Osteoblast (primary cell): Measurements from ENCODE around the gene NCF2. TPM values are rescaled to one million over a fixed set of nuclear protein-coding genes. Genes with fewer than 3 reads are reported as not detected.

Experiments
- DNase-seq: peaks from one replicate; pipeline ENCODE4 v3.0.0; 2011; ENCODE audit warnings: low spot score, mixed read lengths; ENCODE audit not compliant: insufficient read length; ENCODE audit errors: missing footprints
- H2AFZ ChIP-seq: 2 replicates; pipeline ENCODE4 v1.6.0; 2011; ENCODE audit warnings: mild to moderate bottlenecking, low read length
- H3K27ac ChIP-seq: 2 replicates; pipeline ENCODE4 v1.5.1; 2011; ENCODE audit warnings: mild to moderate bottlenecking, low read depth, low read length, moderate library complexity
- H3K27me3 ChIP-seq: 2 replicates; pipeline ENCODE4 v1.6.0; 2012; ENCODE audit warnings: mild to moderate bottlenecking, control low read depth, inconsistent platforms, low read length, moderate library complexity; ENCODE audit not compliant: insufficient read depth
- H3K36me3 ChIP-seq: 2 replicates; pipeline ENCODE4 v1.5.1; 2011; ENCODE audit warnings: mild to moderate bottlenecking, low read length, control low read depth, moderate library complexity; ENCODE audit not compliant: insufficient read depth
- H3K4me1 ChIP-seq: 2 replicates; pipeline ENCODE4 v1.5.1; 2011; ENCODE audit warnings: mild to moderate bottlenecking, low read length, control low read depth, moderate library complexity; ENCODE audit not compliant: insufficient read depth
- H3K4me2 ChIP-seq: 2 replicates; pipeline ENCODE4 v1.6.0; 2011; ENCODE audit warnings: mild to moderate bottlenecking, low read length; ENCODE audit not compliant: insufficient read depth
- H3K4me3 ChIP-seq: fragments of 200-600 bp; sonication (generic); 3 replicates; pipeline ENCODE4 v1.5.1; 2012; ENCODE audit warnings: mild to moderate bottlenecking, low read length, inconsistent platforms; ENCODE audit not compliant: insufficient read depth
- H3K79me2 ChIP-seq: 2 replicates; pipeline ENCODE4 v1.6.0; 2012; ENCODE audit warnings: mild to moderate bottlenecking, low read length, control low read depth, inconsistent platforms; ENCODE audit not compliant: insufficient read depth
- H3K9me3 ChIP-seq: 2 replicates; pipeline ENCODE4 v1.5.1; 2011; ENCODE audit warnings: low read depth, low read length, control low read depth
- H4K20me1 ChIP-seq: 2 replicates; pipeline ENCODE4 v1.6.0; 2012; ENCODE audit warnings: mild to moderate bottlenecking, low read length, control low read depth; ENCODE audit not compliant: insufficient read depth
- total RNA-seq: library from RNA; depleted of rRNA; stranded (reverse); fragments of >200 nt; gene quantifications from 2 replicates; pipeline ENCODE4 v1.2.3, GENCODE V29; 2012
- TF ChIP-seq, protein P1 (sequence below): IDR thresholded peaks from 2 replicates; pipeline ENCODE4 v1.5.1; 2011; ENCODE audit warnings: mild to moderate bottlenecking, low read depth, low read length, moderate library complexity; ENCODE audit errors: extremely low read depth

The NCF2 gene
- total RNA-seq, 1 donor: 2.2 TPM

DNA sequence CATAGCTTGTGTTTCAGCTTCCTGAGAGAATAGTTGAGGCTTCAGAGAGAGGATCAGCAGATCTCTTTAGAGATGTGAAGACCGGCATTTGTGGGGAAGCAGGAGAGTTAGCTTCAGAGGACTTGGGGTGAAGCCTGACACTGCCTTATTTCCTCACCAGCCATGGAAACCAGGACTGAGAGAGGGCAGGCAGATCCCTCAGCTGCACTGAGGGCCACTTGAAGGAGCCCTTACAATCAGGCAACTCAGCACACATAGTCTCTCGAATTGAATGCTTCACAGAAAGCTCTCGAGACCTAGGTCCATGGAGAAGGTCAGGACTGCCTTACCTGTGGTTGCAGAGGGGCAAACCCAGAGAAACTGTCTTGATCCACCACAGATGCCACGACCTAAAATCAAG lies 19.8 kb downstream of the NCF2 start:
- Histone ChIP-seq H3K4me3 (no peak overlapping the region), H3K27me3 (no peaks in the 10 kb centered on the region)
- TF ChIP-seq, protein P1, sequence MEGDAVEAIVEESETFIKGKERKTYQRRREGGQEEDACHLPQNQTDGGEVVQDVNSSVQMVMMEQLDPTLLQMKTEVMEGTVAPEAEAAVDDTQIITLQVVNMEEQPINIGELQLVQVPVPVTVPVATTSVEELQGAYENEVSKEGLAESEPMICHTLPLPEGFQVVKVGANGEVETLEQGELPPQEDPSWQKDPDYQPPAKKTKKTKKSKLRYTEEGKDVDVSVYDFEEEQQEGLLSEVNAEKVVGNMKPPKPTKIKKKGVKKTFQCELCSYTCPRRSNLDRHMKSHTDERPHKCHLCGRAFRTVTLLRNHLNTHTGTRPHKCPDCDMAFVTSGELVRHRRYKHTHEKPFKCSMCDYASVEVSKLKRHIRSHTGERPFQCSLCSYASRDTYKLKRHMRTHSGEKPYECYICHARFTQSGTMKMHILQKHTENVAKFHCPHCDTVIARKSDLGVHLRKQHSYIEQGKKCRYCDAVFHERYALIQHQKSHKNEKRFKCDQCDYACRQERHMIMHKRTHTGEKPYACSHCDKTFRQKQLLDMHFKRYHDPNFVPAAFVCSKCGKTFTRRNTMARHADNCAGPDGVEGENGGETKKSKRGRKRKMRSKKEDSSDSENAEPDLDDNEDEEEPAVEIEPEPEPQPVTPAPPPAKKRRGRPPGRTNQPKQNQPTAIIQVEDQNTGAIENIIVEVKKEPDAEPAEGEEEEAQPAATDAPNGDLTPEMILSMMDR: no peak

DNA sequence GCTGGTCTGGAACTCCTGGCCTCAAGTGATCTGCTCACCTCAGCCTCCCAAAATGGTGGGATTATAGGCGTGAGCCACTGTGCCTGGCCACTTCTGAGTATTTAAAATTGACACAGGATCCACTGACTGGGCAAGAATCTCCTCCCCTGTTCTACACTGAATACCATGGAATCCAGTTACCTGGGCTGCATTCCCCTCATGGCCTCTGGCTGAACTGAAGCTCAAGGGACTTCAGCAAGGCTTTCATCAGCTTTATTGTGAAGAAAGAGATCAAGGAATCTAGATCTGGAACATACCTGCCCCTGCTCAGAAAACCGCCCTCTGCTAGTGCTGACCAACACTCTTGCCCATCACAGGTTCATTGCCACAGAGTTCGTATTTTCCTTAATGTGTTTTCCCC lies 20.5 kb downstream of the NCF2 start:
- H3K9me3 ChIP-seq: no peaks in the 10 kb centered on the region
- H4K20me1 ChIP-seq: no peaks in the 10 kb centered on the region
- H3K4me1 ChIP-seq: peaks cover 21% of the 10 kb centered on the region
- no peak for DNase-seq
- H3K4me3 ChIP-seq: no peak overlapping the region
- TF ChIP-seq, protein P1: no peak
- no peaks in the 10 kb centered on the region for H3K27me3 ChIP-seq
- no peaks in the 10 kb centered on the region for H3K36me3 ChIP-seq
- no peaks in the 10 kb centered on the region for H3K79me2 ChIP-seq
- H3K27ac ChIP-seq: no peak overlapping the region
- H2AFZ ChIP-seq: no peak overlapping the region
- H3K4me2 ChIP-seq: no peak overlapping the region

More for the DNA sequence above, 19.8 kb downstream of the NCF2 start:
- Histone ChIP-seq H3K27ac (no peak overlapping the region), H3K79me2 (no peaks in the 10 kb centered on the region), H4K20me1 (no peaks in the 10 kb centered on the region), H2AFZ (no peak overlapping the region), H3K9me3 (no peaks in the 10 kb centered on the region), H3K4me1 (peaks cover 21% of the 10 kb centered on the region), H3K4me2 (no peak overlapping the region), H3K36me3 (no peaks in the 10 kb centered on the region)
- DNase-seq: no peak

DNA sequence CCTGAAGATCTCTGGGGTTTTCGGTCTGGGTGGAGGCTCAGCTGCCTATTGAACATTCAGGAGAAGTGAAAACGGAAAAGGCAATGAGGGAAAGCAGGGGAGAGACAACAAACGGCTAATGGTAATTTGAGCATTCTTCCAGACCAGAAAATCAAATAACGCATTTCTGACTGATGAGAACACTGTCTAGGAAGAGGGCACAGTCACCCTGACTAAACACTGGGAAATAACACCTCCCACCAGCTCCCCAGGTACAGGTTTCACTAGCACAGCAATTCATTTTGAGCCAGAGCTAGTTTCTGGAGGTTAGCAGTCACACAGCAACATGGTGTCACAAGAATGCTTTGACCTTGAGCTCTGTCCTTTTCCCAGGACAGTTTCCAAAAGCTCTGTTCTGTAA lies 21.1 kb downstream of the NCF2 start:
- Histone ChIP-seq H3K4me1 (peaks cover 21% of the 10 kb centered on the region), H4K20me1 (no peaks in the 10 kb centered on the region), H3K36me3 (no peaks in the 10 kb centered on the region), H3K4me2 (no peak overlapping the region), H3K4me3 (no peak overlapping the region), H3K27me3 (no peaks in the 10 kb centered on the region), H2AFZ (no peak overlapping the region), H3K79me2 (no peaks in the 10 kb centered on the region), H3K9me3 (no peaks in the 10 kb centered on the region), H3K27ac (no peak overlapping the region)
- TF ChIP-seq, protein P1: no peak
- no peak for DNase-seq

DNA sequence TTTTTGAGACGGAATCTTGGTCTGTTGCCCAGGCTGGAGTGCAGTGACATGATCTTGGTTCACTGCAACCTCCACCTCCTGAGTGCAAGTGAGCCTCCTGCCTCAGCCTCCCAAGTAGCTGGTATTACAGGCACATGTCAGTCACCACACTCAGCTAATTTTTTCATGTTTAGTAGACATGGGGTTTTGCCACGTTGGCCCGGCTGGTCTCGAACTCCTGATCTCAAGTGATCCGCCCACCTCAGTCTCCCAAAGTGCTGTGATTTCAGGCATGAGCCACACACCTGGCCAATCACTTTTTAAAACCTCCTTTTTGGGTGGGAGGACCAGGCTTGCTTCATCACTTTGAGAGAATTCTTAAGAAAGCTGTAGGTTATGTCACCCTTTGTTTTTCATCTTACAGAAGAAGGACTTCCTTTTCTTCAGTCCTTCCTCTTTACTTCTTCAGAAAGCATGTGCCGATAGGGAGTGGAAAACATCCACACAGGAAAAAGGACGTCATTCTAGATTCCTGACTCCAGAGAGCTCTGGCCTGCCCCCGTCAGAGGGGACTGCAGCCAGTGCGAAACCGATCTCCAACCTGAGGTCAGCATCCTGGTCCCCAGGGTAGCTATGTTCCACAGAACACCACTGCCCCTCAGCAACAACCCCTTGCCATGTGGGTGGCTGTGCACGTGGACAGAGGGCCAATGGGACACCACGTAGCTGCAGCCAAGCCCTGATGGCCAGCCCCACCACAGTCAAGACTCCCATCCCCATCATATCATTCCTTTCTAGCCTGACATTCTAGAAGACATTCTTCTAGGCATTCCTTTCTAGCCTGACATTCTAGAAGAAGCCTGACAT lies 21.9 kb downstream of the NCF2 start:
- DNase-seq: no peak
- no peaks in the 10 kb centered on the region for H3K79me2 ChIP-seq
- H3K27ac ChIP-seq: no peak overlapping the region
- no peak overlapping the region for H3K4me3 ChIP-seq
- no peaks in the 10 kb centered on the region for H3K27me3 ChIP-seq
- no peaks in the 10 kb centered on the region for H3K9me3 ChIP-seq
- H2AFZ ChIP-seq: no peak overlapping the region
- no peaks in the 10 kb centered on the region for H3K36me3 ChIP-seq
- TF ChIP-seq, protein P1: no peak
- H3K4me1 ChIP-seq: peaks cover 21% of the 10 kb centered on the region
- H4K20me1 ChIP-seq: no peaks in the 10 kb centered on the region
- no peak overlapping the region for H3K4me2 ChIP-seq
